ENCODE measurements around the gene CIAO3.

- TF ChIP-seq, protein P1, sequence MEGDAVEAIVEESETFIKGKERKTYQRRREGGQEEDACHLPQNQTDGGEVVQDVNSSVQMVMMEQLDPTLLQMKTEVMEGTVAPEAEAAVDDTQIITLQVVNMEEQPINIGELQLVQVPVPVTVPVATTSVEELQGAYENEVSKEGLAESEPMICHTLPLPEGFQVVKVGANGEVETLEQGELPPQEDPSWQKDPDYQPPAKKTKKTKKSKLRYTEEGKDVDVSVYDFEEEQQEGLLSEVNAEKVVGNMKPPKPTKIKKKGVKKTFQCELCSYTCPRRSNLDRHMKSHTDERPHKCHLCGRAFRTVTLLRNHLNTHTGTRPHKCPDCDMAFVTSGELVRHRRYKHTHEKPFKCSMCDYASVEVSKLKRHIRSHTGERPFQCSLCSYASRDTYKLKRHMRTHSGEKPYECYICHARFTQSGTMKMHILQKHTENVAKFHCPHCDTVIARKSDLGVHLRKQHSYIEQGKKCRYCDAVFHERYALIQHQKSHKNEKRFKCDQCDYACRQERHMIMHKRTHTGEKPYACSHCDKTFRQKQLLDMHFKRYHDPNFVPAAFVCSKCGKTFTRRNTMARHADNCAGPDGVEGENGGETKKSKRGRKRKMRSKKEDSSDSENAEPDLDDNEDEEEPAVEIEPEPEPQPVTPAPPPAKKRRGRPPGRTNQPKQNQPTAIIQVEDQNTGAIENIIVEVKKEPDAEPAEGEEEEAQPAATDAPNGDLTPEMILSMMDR (IDR thresholded peaks at IDR 0.05): no peak
- no peak for TF ChIP-seq POLR2A (IDR thresholded peaks at IDR 0.05)
Observed at GRCh38 chr16:715477-716199, 25.2 kb downstream of the CIAO3 start.

Data from suprapubic skin (tissue), 3 donors.